Measurements from ENCODE around the gene MATK.

DNA sequence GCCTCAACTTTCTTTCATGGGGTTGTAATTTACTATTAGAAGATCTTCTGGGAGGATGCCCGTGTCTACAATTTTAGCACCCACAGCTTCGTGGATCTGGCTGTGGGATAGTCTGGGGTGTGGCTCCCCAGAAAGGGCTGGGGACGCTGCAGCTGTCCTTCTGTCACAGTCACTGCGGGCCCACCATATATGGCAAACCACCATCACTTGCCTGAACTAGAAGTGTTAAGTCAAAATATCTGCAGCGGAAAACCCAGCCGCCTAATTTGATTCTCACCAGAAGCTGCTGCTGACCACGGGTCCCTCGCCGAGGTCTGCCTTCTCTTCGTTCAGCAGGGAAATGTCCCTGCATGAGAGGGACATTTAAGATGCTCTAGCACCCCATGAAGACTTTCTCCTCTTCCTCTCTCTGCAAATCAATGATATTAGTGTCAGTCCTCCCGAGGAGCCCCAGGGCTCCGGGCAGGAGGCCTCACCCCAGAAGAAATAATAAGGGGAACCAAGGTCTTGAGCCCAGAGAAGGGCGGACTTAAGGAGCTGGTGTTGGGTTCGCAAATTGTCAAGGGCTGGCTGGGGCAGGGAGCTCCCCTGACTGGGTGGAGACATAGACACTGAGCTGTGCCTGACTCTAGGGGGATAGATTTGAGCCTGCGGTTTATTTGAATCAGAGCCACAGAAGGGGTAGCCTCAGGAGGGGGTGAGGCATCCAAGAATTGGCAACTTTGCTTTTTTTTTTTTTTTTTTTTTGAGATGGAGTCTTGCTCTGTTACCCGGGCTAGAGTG is 3.0 kb upstream of the MATK start:
- TF ChIP-seq, protein P1, sequence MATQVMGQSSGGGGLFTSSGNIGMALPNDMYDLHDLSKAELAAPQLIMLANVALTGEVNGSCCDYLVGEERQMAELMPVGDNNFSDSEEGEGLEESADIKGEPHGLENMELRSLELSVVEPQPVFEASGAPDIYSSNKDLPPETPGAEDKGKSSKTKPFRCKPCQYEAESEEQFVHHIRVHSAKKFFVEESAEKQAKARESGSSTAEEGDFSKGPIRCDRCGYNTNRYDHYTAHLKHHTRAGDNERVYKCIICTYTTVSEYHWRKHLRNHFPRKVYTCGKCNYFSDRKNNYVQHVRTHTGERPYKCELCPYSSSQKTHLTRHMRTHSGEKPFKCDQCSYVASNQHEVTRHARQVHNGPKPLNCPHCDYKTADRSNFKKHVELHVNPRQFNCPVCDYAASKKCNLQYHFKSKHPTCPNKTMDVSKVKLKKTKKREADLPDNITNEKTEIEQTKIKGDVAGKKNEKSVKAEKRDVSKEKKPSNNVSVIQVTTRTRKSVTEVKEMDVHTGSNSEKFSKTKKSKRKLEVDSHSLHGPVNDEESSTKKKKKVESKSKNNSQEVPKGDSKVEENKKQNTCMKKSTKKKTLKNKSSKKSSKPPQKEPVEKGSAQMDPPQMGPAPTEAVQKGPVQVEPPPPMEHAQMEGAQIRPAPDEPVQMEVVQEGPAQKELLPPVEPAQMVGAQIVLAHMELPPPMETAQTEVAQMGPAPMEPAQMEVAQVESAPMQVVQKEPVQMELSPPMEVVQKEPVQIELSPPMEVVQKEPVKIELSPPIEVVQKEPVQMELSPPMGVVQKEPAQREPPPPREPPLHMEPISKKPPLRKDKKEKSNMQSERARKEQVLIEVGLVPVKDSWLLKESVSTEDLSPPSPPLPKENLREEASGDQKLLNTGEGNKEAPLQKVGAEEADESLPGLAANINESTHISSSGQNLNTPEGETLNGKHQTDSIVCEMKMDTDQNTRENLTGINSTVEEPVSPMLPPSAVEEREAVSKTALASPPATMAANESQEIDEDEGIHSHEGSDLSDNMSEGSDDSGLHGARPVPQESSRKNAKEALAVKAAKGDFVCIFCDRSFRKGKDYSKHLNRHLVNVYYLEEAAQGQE (IDR thresholded peaks at IDR 0.05; ENCODE audit: low read depth), result no peak
- TF ChIP-seq RAD21 (IDR thresholded peaks at IDR 0.05; ENCODE audit: low read depth) (no peak), CEBPB (IDR thresholded peaks at IDR 0.05) (no peak), FOXM1 (IDR thresholded peaks at IDR 0.05; ENCODE audit: borderline replicate concordance, low read depth) (no peak), YY1 (IDR thresholded peaks at IDR 0.05; ENCODE audit: low read depth) (no peak), ZBTB7A (IDR thresholded peaks at IDR 0.05; ENCODE audit: low read depth) (no peak), TAF1 (IDR thresholded peaks at IDR 0.05; ENCODE audit: low read depth) (no peak), EP300 (IDR thresholded peaks at IDR 0.05; ENCODE audit: borderline replicate concordance) (no peak), CREB1 (IDR thresholded peaks at IDR 0.05; ENCODE audit: low read depth) (no peak)
